Lung (tissue), 12 donors: ENCODE measurements around the gene ARID5B. TPM values are rescaled to one million over a fixed set of nuclear protein-coding genes. Genes with fewer than 3 reads are reported as not detected.

Experiments used
- ATAC-seq: fragments of 200-7000 bp; cut with Tn5 transposase; one replicate; pipeline ENCODE4 v1.9.1; 2020; ENCODE audit warnings: moderate number of reproducible peaks; ENCODE audit not compliant: insufficient read depth, low FRiP score
- DNase-seq, 3 donors: peaks; one replicate each; pipeline ENCODE4 v3.0.0-alpha.2; 2013 to 2017
- H3K27ac ChIP-seq, 2 donors: one replicate each; pipeline ENCODE4 v1.5.1; 2013; ENCODE audit warnings: mild to moderate bottlenecking in 2 of 2, moderate library complexity in 2 of 2, control low read depth in 1 of 2, inconsistent platforms in 1 of 2, low read depth in 1 of 2, low read length in 1 of 2
- H3K27me3 ChIP-seq, 3 donors: one replicate each; pipeline ENCODE4 v1.5.1; 2013; ENCODE audit warnings: low read length in 2 of 3; ENCODE audit not compliant: control insufficient read depth in 3 of 3, insufficient read depth in 3 of 3
- H3K36me3 ChIP-seq, 4 donors: one replicate each; pipeline ENCODE4 v1.5.1; 2013; ENCODE audit warnings: low read length in 4 of 4, mild to moderate bottlenecking in 1 of 4, moderate library complexity in 1 of 4; ENCODE audit not compliant: control insufficient read depth in 4 of 4, insufficient read depth in 4 of 4
- H3K4me1 ChIP-seq, 5 donors: one replicate each; pipeline ENCODE4 v1.5.1; 2013; ENCODE audit warnings: low read length in 5 of 5, mild to moderate bottlenecking in 2 of 5, moderate library complexity in 1 of 5; ENCODE audit not compliant: control insufficient read depth in 5 of 5, insufficient read depth in 5 of 5
- H3K4me3 ChIP-seq: one replicate; pipeline ENCODE4 v1.5.1; 2013; ENCODE audit warnings: mild to moderate bottlenecking, control low read depth, moderate library complexity
- H3K9ac ChIP-seq, 2 donors: one replicate each; pipeline ENCODE4 v1.5.1; 2013; ENCODE audit warnings: low read length in 2 of 2, control low read depth in 1 of 2; ENCODE audit not compliant: insufficient read depth in 1 of 2
- H3K9me3 ChIP-seq, 4 donors: one replicate each; pipeline ENCODE4 v1.5.1; 2013; ENCODE audit warnings: low read length in 3 of 4, mild to moderate bottlenecking in 1 of 4, moderate library complexity in 1 of 4; ENCODE audit not compliant: control insufficient read depth in 4 of 4, insufficient read depth in 3 of 4
- WGBS, 2 donors: extraction: QIAGEN DNeasy Blood & Tissue Kit; methylation state at CpG; one replicate each; pipeline ENCODE4 v1.1.7; 2013; 5-methylcytosine and 5-hydroxymethylcytosine counted together
- polyA plus RNA-seq, 2 donors: library from polyadenylated mRNA; stranded (reverse); fragments of 200-250 nt; gene quantifications; one replicate each; pipeline ENCODE4 v1.2.1, GENCODE V29; 2013
- total RNA-seq, 2 donors: library from RNA; depleted of rRNA in 1 of 2; stranded (reverse); fragments of >200 nt in 1 of 2; gene quantifications; one replicate each; pipeline ENCODE4 v1.2.1, GENCODE V29; 2014 to 2021
- TF ChIP-seq, protein P1 (sequence below): IDR thresholded peaks from 2 replicates; pipeline ENCODE4 v1.5.1; 2012; ENCODE audit warnings: mild to moderate bottlenecking; ENCODE audit errors: control extremely low read depth, extremely low read depth
- donor health status: control.
- donor health status: control.
- donor health status: Bipolar disorder and iron deficiency.
- donor health status: healthy.
- donor health status: DM: yes; HTN: yes; CAD: no.

The ARID5B gene
- total and polyA plus RNA-seq, 4 donors, result 7.8 to 95.3 (median 22.0) TPM

DNA sequence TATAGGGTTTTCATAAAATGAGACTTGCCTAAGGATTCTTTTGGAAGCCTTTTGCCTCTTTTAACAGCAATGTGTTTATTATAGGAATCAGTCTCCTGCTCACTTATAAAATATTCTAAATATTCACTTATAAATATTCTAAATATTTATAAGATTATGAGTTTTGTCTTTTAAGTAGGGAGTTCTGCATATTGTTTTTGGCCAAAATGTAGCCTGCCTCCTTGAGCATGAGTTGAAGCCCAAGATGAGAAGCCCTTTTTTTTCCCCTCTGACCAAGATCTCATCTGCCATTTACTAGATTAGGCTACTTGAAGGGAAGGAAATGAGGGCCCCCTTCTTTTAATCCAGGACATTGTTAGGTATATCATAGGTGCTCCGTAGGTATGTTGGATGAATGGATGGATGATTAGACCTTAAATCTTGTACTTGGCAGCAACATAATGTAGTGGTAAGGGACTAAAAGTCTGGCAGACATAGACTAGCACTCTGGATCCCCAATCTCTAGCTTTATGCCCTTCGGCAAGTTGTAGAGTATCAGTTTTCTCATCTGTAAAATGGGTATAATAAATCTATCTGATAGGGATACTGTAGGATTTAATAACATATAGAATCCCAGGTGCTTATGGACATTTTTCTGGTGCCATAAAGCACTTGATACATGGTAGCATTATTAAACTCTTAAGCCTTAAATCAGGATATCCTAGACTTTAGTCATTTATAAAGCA is 59.1 kb downstream of the ARID5B start:
- no peak overlapping the region for H3K27ac ChIP-seq
- H3K27me3 ChIP-seq, result no peaks in the 10 kb centered on the region
- H3K9ac ChIP-seq, result no peak overlapping the region
- 97 to 99% methylated on average over 2 of the region's 2 CpGs for WGBS, 2 donors
- peaks cover 0 to 13% (median under 1%) of the 10 kb centered on the region in 4 donors for H3K36me3 ChIP-seq
- TF ChIP-seq, protein P1, sequence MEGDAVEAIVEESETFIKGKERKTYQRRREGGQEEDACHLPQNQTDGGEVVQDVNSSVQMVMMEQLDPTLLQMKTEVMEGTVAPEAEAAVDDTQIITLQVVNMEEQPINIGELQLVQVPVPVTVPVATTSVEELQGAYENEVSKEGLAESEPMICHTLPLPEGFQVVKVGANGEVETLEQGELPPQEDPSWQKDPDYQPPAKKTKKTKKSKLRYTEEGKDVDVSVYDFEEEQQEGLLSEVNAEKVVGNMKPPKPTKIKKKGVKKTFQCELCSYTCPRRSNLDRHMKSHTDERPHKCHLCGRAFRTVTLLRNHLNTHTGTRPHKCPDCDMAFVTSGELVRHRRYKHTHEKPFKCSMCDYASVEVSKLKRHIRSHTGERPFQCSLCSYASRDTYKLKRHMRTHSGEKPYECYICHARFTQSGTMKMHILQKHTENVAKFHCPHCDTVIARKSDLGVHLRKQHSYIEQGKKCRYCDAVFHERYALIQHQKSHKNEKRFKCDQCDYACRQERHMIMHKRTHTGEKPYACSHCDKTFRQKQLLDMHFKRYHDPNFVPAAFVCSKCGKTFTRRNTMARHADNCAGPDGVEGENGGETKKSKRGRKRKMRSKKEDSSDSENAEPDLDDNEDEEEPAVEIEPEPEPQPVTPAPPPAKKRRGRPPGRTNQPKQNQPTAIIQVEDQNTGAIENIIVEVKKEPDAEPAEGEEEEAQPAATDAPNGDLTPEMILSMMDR, result no peak
- H3K9me3 ChIP-seq, result no peaks in the 10 kb centered on the region
- H3K4me3 ChIP-seq, result no peak overlapping the region
- ATAC-seq, result no peak
- DNase-seq, result no peak
- H3K4me1 ChIP-seq, result peaks cover 2 to 15% (median 5%) of the 10 kb centered on the region in 5 donors

DNA sequence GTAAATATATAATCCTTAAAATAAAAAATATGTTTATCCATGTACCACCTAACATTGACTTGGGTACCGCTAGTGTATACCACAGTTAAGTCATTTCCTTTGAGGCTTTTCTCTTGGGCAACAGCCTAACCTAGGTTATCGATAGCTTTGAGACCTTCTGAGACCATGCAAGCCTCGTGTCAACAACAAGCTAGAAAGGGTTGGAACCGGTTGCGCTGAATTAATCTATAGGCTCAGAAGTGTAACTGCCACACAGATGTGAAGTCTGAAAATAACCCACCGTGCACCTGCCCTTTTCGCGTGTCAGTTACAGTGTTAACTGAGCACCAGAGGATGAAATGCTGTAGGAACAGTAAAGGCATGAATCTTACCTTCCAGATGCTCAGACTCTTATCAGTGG is 59.8 kb downstream of the ARID5B start:
- ATAC-seq, result no peak
- peaks cover 0 to 13% (median under 1%) of the 10 kb centered on the region in 4 donors for H3K36me3 ChIP-seq
- no peak overlapping the region for H3K4me3 ChIP-seq
- TF ChIP-seq, protein P1, result no peak
- no peaks in the 10 kb centered on the region for H3K9me3 ChIP-seq
- H3K27me3 ChIP-seq, result no peaks in the 10 kb centered on the region
- H3K9ac ChIP-seq, result no peak overlapping the region
- H3K4me1 ChIP-seq, result peaks cover 2 to 15% (median 5%) of the 10 kb centered on the region in 5 donors
- DNase-seq, result no peak
- 64 to 72% methylated on average over 8 of the region's 8 CpGs for WGBS, 2 donors
- no peak overlapping the region for H3K27ac ChIP-seq

DNA sequence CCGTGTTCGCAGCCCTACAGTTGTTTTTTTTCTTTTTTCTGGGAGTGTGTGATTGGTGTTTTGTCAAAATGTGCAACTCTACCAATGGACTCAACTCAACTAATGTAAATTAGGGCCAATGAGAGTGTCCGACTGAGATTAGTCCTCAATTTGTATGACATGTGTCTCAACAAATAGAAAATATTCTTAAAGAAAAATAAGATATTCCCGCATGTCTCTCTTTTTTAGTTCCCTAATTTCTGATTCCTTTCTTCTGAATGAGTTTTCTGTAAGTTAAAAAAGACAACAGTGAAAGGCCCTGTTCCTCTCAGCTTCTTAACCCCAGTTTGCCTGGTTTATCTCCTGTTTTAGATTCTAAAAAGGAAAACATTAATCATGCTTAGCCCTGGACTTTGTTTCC is 61.5 kb downstream of the ARID5B start:
- Histone ChIP-seq H3K27me3 (no peaks in the 10 kb centered on the region), H3K9me3 (no peaks in the 10 kb centered on the region), H3K9ac (no peak overlapping the region), H3K27ac (no peak overlapping the region), H3K4me3 (no peak overlapping the region), H3K4me1 (peaks cover 2 to 15% (median 5%) of the 10 kb centered on the region in 5 donors), H3K36me3 (peaks cover 0 to 11% (median 2%) of the 10 kb centered on the region in 4 donors)
- ATAC-seq, result no peak
- TF ChIP-seq, protein P1, result no peak
- WGBS, 2 donors, result 91 to 94% methylated on average over 4 of the region's 4 CpGs
- DNase-seq, result no peak
